ENCODE data around the gene DCLRE1A. TPM values are rescaled to one million over a fixed set of nuclear protein-coding genes. Genes with fewer than 3 reads are reported as not detected.

DCLRE1A gene
- total RNA-seq, 2 experiments from 2014 or later = 11.5 to 18.4 TPM

DNA sequence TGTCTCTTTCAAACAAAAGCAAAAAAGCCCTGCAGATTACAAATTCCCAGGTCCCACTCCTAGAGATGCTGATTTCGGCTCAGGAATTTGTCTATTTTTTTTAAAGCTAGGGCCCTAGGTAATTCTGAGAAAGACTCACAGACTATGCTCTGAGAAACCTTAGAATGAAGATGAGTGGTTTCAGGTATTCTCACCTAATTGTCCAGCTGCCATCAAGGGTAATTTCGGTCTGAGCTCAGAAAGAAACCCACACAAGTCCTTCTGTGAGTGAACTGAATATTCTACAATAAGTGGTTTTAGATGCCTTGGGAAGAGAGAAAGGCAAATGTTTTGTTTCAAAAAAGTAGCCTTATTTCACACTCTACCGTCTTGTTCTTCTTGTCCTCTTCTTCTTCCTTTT, 45.7 kb downstream of the DCLRE1A start:
- DNase-seq (ENCODE audit: low spot score) = no peak
- Histone ChIP-seq H2AFZ (ENCODE audit: low read length) (no peak overlapping the region), H3K4me3 (ENCODE audit: low read depth, low read length, poor library complexity, severe bottlenecking) (no peak overlapping the region), H3K36me3 (ENCODE audit: insufficient read depth, low read length) (no peaks in the 10 kb centered on the region), H3K4me1 (ENCODE audit: insufficient read depth, low read length, poor library complexity, severe bottlenecking) (no peaks in the 10 kb centered on the region), H3K9me3 (ENCODE audit: low read length) (no peaks in the 10 kb centered on the region), H3K79me2 (ENCODE audit: insufficient read depth, low read depth, low read length) (no peaks in the 10 kb centered on the region), H3K4me2 (ENCODE audit: low read length) (no peak overlapping the region), H4K20me1 (ENCODE audit: insufficient read depth, low read length) (no peaks in the 10 kb centered on the region), H3K9me2 (ENCODE audit: insufficient read depth, low read length) (no peaks in the 10 kb centered on the region), H3K27ac (ENCODE audit: low read depth, low read length, poor library complexity, severe bottlenecking) (no peak overlapping the region)
- ChIA-PET CTCF (ENCODE audit: unreplicated experiment) (no interaction called here), POLR2A (interaction anchor here (0.6 to 1.4 kb wide), 3 partner anchors 23 to 295 kb away, joined by 3 to 4 read pairs (median 3); no protein-coding TSS in a partner anchor)
- no TSS peak for BruUV-seq (replicated peaks)
- TF ChIP-seq EZH2phosphoT487 (IDR thresholded peaks at IDR 0.05; ENCODE audit: borderline replicate concordance, low read depth, low read length) = no peak
- intact Hi-C loops (cut with micrococcal nuclease; ENCODE audit: unreplicated experiment) = no loop called here

DNA sequence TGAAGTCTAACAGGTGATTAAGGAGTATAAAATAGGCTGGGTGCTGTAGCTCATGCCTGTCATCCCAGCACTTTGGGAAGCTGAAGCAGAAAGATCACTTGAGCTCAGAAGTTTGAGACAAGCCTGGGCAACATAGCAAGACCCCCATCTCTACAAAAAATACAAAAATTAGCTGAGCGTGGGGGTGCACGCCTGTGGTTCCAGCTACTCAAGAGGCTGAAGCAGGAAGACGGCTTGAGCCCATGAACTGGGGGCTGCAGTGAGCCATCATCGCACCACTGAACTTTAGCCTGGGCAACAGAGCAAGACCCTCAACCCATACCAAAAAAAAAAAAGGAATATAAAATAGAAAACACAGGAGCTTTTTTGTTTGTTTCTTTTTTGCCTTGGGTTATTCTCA, 47.4 kb downstream of the DCLRE1A start:
- CTCF ChIA-PET (ENCODE audit: unreplicated experiment) = no interaction called here
- intact Hi-C loops (cut with micrococcal nuclease; ENCODE audit: unreplicated experiment) = no loop called here
- no TSS peak for BruUV-seq (replicated peaks)

DNA sequence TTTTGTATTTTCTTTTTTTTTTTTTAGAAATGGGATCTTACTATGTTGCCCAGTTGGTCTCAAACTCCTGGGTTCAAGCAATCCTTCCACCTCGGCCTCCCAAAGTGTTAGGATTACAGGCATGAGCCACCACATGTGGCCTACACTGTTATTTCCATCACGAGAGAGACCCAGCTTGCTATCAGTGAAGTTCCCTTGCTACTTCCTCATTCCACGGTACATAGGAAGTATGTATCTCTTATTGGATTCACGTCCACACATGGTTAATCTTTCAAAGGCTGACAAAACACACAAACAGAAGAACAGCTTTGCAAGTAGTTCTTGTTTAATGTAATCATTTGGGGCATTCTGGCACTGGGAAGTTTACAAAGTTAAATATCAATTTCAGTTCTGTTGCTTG, 50.9 kb downstream of the DCLRE1A start:
- Histone ChIP-seq H3K9me3 (ENCODE audit: low read length) (no peaks in the 10 kb centered on the region), H3K4me3 (ENCODE audit: low read depth, low read length, poor library complexity, severe bottlenecking) (no peak overlapping the region), H4K20me1 (ENCODE audit: insufficient read depth, low read length) (no peaks in the 10 kb centered on the region), H2AFZ (ENCODE audit: low read length) (peak overlapping the region; percentile 80), H3K36me3 (ENCODE audit: insufficient read depth, low read length) (no peaks in the 10 kb centered on the region), H3K9me2 (ENCODE audit: insufficient read depth, low read length) (no peaks in the 10 kb centered on the region), H3K27ac (ENCODE audit: low read depth, low read length, poor library complexity, severe bottlenecking) (no peak overlapping the region), H3K4me2 (ENCODE audit: low read length) (no peak overlapping the region), H3K4me1 (ENCODE audit: insufficient read depth, low read length, poor library complexity, severe bottlenecking) (no peaks in the 10 kb centered on the region), H3K79me2 (ENCODE audit: insufficient read depth, low read depth, low read length) (no peaks in the 10 kb centered on the region)
- BruUV-seq (replicated peaks) = no TSS peak
- POLR2A ChIA-PET = interaction anchor here (0.6 to 1.4 kb wide), 6 partner anchors 54 to 384 kb away, joined by 3 read pairs; no protein-coding TSS in a partner anchor
- peak; percentile 22 for DNase-seq (ENCODE audit: low spot score)
- CTCF ChIA-PET (ENCODE audit: unreplicated experiment) = interaction anchor here (0.6 kb wide), 1 partner anchor 299 kb away, joined by 7 read pairs; no protein-coding TSS in a partner anchor
- no peak for TF ChIP-seq EZH2phosphoT487 (IDR thresholded peaks at IDR 0.05; ENCODE audit: borderline replicate concordance, low read depth, low read length)
- TF ChIP-seq CTCF (conservative IDR thresholded peaks at IDR 0.05; ENCODE audit: low read length) = no peak
- intact Hi-C loops (cut with micrococcal nuclease; ENCODE audit: unreplicated experiment) = no loop called here

More for the DNA sequence above, 47.4 kb downstream of the DCLRE1A start:
- no peak for DNase-seq (ENCODE audit: low spot score)
- Histone ChIP-seq H3K36me3 (ENCODE audit: insufficient read depth, low read length) (no peaks in the 10 kb centered on the region), H3K27ac (ENCODE audit: low read depth, low read length, poor library complexity, severe bottlenecking) (no peak overlapping the region), H3K4me2 (ENCODE audit: low read length) (no peak overlapping the region), H3K79me2 (ENCODE audit: insufficient read depth, low read depth, low read length) (no peaks in the 10 kb centered on the region), H2AFZ (ENCODE audit: low read length) (no peak overlapping the region), H3K4me3 (ENCODE audit: low read depth, low read length, poor library complexity, severe bottlenecking) (no peak overlapping the region), H3K4me1 (ENCODE audit: insufficient read depth, low read length, poor library complexity, severe bottlenecking) (no peaks in the 10 kb centered on the region), H3K9me3 (ENCODE audit: low read length) (no peaks in the 10 kb centered on the region), H4K20me1 (ENCODE audit: insufficient read depth, low read length) (no peaks in the 10 kb centered on the region), H3K9me2 (ENCODE audit: insufficient read depth, low read length) (no peaks in the 10 kb centered on the region)
- TF ChIP-seq EZH2phosphoT487 (IDR thresholded peaks at IDR 0.05; ENCODE audit: borderline replicate concordance, low read depth, low read length) (no peak), CTCF (conservative IDR thresholded peaks at IDR 0.05; ENCODE audit: low read length) (no peak)
- POLR2A ChIA-PET = interaction anchor here (0.6 to 1.1 kb wide), 4 partner anchors 15 to 295 kb away, joined by 3 to 5 read pairs (median 4); no protein-coding TSS in a partner anchor

All from OCI-LY7 (cell line).